Tibial nerve (tissue), 4 donors: ENCODE data around the gene DDX17.

Experiments used
- EP300 ChIP-seq, 2 donors: sonication (generic); formaldehyde crosslinking; IDR thresholded peaks; one replicate each; pipeline ENCODE4 v1.6.1; 2017; ENCODE audit warnings: antibody characterized with exemption in 2 of 2, mild to moderate bottlenecking in 1 of 2
- POLR2A ChIP-seq, 2 donors: fragments of 450-650 bp; IDR thresholded peaks; one replicate each; pipeline ENCODE4 v1.6.1; 2017; ENCODE audit warnings: antibody characterized with exemption in 2 of 2, mild to moderate bottlenecking in 2 of 2, moderate library complexity in 2 of 2
- TF ChIP-seq, protein P1 (sequence below), 5 experiments: fragments of 200-600 bp in 3 of 5; fragments of 450-650 bp in 2 of 5; sonication (generic) in 3 of 5; IDR thresholded peaks; one replicate each; pipeline ENCODE4 v1.5.1; 2016 to 2019; ENCODE audit warnings: antibody characterized with exemption in 5 of 5, mild to moderate bottlenecking in 3 of 5, moderate library complexity in 2 of 5

DNA sequence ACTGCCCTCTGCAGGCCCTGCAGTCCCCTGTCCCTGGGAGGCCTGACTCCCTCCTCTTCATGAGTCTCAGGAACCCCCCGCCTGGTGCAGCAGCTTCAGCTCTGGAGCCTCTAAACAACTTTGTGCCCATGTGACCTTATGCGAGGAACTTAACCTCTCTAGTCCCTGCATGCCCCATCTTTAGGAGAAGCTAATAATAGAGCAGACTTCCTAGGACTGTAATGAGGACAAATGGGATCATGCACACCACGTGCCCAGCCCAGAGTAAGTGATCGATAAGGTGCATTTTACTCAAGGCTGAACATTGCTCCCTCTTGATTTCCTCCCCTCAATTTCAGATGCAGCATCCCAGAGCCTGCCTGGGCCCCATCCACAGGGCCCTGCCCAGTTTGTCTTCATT, 70.1 kb downstream of the DDX17 start:
- TF ChIP-seq, protein P1, sequence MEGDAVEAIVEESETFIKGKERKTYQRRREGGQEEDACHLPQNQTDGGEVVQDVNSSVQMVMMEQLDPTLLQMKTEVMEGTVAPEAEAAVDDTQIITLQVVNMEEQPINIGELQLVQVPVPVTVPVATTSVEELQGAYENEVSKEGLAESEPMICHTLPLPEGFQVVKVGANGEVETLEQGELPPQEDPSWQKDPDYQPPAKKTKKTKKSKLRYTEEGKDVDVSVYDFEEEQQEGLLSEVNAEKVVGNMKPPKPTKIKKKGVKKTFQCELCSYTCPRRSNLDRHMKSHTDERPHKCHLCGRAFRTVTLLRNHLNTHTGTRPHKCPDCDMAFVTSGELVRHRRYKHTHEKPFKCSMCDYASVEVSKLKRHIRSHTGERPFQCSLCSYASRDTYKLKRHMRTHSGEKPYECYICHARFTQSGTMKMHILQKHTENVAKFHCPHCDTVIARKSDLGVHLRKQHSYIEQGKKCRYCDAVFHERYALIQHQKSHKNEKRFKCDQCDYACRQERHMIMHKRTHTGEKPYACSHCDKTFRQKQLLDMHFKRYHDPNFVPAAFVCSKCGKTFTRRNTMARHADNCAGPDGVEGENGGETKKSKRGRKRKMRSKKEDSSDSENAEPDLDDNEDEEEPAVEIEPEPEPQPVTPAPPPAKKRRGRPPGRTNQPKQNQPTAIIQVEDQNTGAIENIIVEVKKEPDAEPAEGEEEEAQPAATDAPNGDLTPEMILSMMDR (IDR thresholded peaks at IDR 0.05): no peak
- TF ChIP-seq EP300 (IDR thresholded peaks at IDR 0.05) (no peak), POLR2A (IDR thresholded peaks at IDR 0.05) (no peak)
